Neuronal stem cell (in vitro differentiated cells): Measurements from ENCODE around the gene L3MBTL4.
"Not testable (repeated sequence)": the region's sequence is repeated elsewhere in the genome, so short reads cannot be mapped to it uniquely, and the experiment has no call there.

Source experiments
- DNase-seq: peaks from one replicate; pipeline ENCODE4 v3.0.0-alpha.2; 2013; ENCODE audit warnings: low spot score
- H2AFZ ChIP-seq: one replicate; pipeline ENCODE4 v1.6.1; 2013; ENCODE audit warnings: mild to moderate bottlenecking, low read length, inconsistent platforms
- H2AK5ac ChIP-seq: 2 replicates; pipeline ENCODE4 v1.6.1; 2013; ENCODE audit warnings: low read depth, mild to moderate bottlenecking, inconsistent platforms, low read length, moderate library complexity, mixed read lengths
- H2BK120ac ChIP-seq: 2 replicates; pipeline ENCODE4 v1.6.1; 2013; ENCODE audit warnings: low read depth, mild to moderate bottlenecking, inconsistent platforms, low read length, moderate library complexity, mixed read lengths
- H2BK12ac ChIP-seq: one replicate; pipeline ENCODE4 v1.6.1; 2013; ENCODE audit warnings: low read length, inconsistent platforms
- H2BK15ac ChIP-seq: 2 replicates; pipeline ENCODE4 v1.6.1; 2013; ENCODE audit warnings: mild to moderate bottlenecking, low read length, inconsistent platforms, mixed read lengths
- H2BK5ac ChIP-seq: one replicate; pipeline ENCODE4 v1.6.1; 2013; ENCODE audit warnings: inconsistent platforms, mild to moderate bottlenecking, low read length, moderate library complexity
- H3K14ac ChIP-seq: one replicate; pipeline ENCODE4 v1.6.1; 2013; ENCODE audit warnings: low read length, inconsistent platforms
- H3K18ac ChIP-seq: 2 replicates; pipeline ENCODE4 v1.6.1; 2013; ENCODE audit warnings: low read length, inconsistent platforms
- H3K23ac ChIP-seq: 2 replicates; pipeline ENCODE4 v1.6.1; 2013; ENCODE audit warnings: low read depth, mild to moderate bottlenecking, mixed read lengths, low read length, inconsistent platforms; ENCODE audit not compliant: poor library complexity
- H3K27ac ChIP-seq: replicated peaks from 3 replicates; pipeline ENCODE4 v1.5.1; 2013; ENCODE audit warnings: low read length, inconsistent platforms
- H3K27me3 ChIP-seq, 3 experiments: 2 replicates each; pipeline ENCODE4 v1.6.1; 2013; ENCODE audit warnings: low read length in 3 of 3, mild to moderate bottlenecking in 2 of 3, inconsistent platforms in 1 of 3, low read depth in 1 of 3, mixed read lengths in 1 of 3, moderate library complexity in 1 of 3; ENCODE audit not compliant: control insufficient read depth in 3 of 3, insufficient read depth in 3 of 3
- H3K36me3 ChIP-seq, 2 donors: replicated peaks in 1 of 2; 2 replicates each; pipeline ENCODE4 v1.6.1; 2013; ENCODE audit warnings: low read length in 2 of 2; ENCODE audit not compliant: control insufficient read depth in 2 of 2, insufficient read depth in 2 of 2
- H3K4ac ChIP-seq: 2 replicates; pipeline ENCODE4 v1.6.1; 2013; ENCODE audit warnings: inconsistent platforms, mild to moderate bottlenecking, low read length, moderate library complexity
- H3K4me1 ChIP-seq, 2 donors: 1 replicate in 1 of 2; 2 replicates in 1 of 2; pipeline ENCODE4 v1.6.1; 2013; ENCODE audit warnings: low read length in 2 of 2, low read depth in 1 of 2; ENCODE audit not compliant: control insufficient read depth in 2 of 2, insufficient read depth in 1 of 2
- H3K4me2 ChIP-seq: one replicate; pipeline ENCODE4 v1.6.1; 2013; ENCODE audit warnings: mild to moderate bottlenecking, low read length, inconsistent platforms; ENCODE audit not compliant: insufficient read depth, poor library complexity, severe bottlenecking
- H3K4me3 ChIP-seq, 2 donors: 2 replicates each; pipeline ENCODE4 v1.5.1; 2013; ENCODE audit warnings: low read length in 2 of 2, mild to moderate bottlenecking in 2 of 2, inconsistent platforms in 1 of 2, moderate library complexity in 1 of 2
- H3K79me1 ChIP-seq: one replicate; pipeline ENCODE4 v1.6.1; 2013; ENCODE audit warnings: low read depth, mild to moderate bottlenecking, inconsistent platforms, low read length, moderate library complexity
- H3K9ac ChIP-seq: one replicate; pipeline ENCODE4 v1.6.1; 2013; ENCODE audit warnings: mild to moderate bottlenecking, low read depth, low read length, inconsistent platforms; ENCODE audit not compliant: poor library complexity
- H3K9me3 ChIP-seq, 2 donors: replicated peaks in 1 of 2; 2 replicates each; pipeline versions ENCODE3 to v1.6.1; 2013; ENCODE audit warnings: low read length in 2 of 2, mild to moderate bottlenecking in 2 of 2, inconsistent platforms in 1 of 2, low read depth in 1 of 2, mixed read lengths in 1 of 2, moderate library complexity in 1 of 2; ENCODE audit not compliant: control insufficient read depth in 2 of 2, insufficient read depth in 1 of 2
- H4K8ac ChIP-seq: one replicate; pipeline ENCODE4 v1.6.1; 2013; ENCODE audit warnings: low read depth, mild to moderate bottlenecking, inconsistent platforms, low read length, moderate library complexity
- H4K91ac ChIP-seq: one replicate; pipeline ENCODE4 v1.6.1; 2013; ENCODE audit warnings: low read length, low read depth, mild to moderate bottlenecking, inconsistent platforms; ENCODE audit not compliant: poor library complexity
- WGBS, 2 donors: extraction: QIAGEN DNeasy Blood & Tissue Kit; methylation state at CpG; one replicate each; pipeline ENCODE4 v1.1.7; 2013; ENCODE audit warnings: missing lambda C conversion rate in 2 of 2, mixed read lengths in 1 of 2; ENCODE audit not compliant: insufficient read length in 2 of 2, insufficient replicate concordance in 1 of 2; ENCODE audit errors: extremely low coverage in 2 of 2; 5-methylcytosine and 5-hydroxymethylcytosine counted together

Gene L3MBTL4

DNA sequence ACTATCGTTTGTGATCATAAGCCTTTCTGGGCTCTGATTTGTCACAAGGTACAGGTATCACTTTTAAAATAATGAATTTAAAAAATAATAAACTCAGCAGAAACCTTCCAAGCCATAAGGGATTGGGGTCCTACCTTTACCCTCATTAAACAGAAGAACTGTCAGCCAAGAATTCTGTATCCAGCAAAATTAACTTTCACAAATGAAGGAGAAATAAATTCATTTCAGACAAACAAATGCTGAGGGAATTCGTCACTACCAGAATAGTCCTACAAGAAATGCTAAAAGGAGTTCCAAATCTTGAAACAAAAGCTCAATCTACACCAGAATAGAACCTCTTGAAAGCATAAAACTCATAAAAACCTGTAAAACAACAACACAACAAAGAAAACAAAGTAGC, 25.7 kb downstream of the L3MBTL4 start:
- no peak for DNase-seq
- H3K9ac ChIP-seq, result no peak overlapping the region
- no peak overlapping the region for H3K14ac ChIP-seq
- H2BK5ac ChIP-seq, result no peak overlapping the region
- H3K27ac ChIP-seq, result no peak overlapping the region
- H3K9me3 ChIP-seq, result peaks cover 0 to 6% of the 10 kb centered on the region in 2 donors
- H3K23ac ChIP-seq, result no peak overlapping the region
- no peak overlapping the region for H3K4me2 ChIP-seq
- no peaks in the 10 kb centered on the region for H3K4me1 ChIP-seq
- H2AFZ ChIP-seq, result no peak overlapping the region
- no peaks in the 10 kb centered on the region for H3K36me3 ChIP-seq
- H3K18ac ChIP-seq, result no peak overlapping the region
- no peaks in the 10 kb centered on the region for H3K27me3 ChIP-seq
- H3K4ac ChIP-seq, result no peak overlapping the region
- H2BK120ac ChIP-seq, result no peak overlapping the region
- H2AK5ac ChIP-seq, result no peak overlapping the region
- no peak overlapping the region for H4K91ac ChIP-seq
- no peaks in the 10 kb centered on the region for H3K79me1 ChIP-seq
- H4K8ac ChIP-seq, result no peak overlapping the region
- H2BK15ac ChIP-seq, result no peak overlapping the region
- WGBS, 2 donors, result no CpG with 5 or more reads among the region's 2 CpGs
- no peak overlapping the region for H2BK12ac ChIP-seq
- H3K4me3 ChIP-seq, result no peak overlapping the region

DNA sequence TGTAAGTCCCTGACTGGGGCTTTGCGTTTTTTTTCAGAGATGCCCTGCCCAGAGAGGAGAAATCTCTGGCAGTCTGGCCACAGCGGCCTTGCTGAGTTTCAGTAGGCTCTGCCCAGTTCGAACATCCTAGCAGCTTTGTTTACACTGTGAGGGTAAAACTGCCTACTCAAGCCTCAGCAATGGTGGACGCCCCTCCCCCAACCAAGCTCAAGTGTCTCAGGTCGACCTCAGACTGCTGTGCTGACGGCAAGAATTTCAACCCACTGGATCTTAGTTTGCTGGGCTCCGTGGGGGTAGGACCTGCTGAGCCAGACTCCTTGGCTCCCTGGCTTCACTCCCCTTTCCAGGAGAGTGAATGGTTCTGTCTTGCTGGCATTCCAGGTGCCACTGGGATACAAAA, 31.7 kb downstream of the L3MBTL4 start:
- no peak overlapping the region for H3K4ac ChIP-seq
- no peak overlapping the region for H4K91ac ChIP-seq
- H3K9me3 ChIP-seq, result no peaks in the 10 kb centered on the region
- no peak overlapping the region for H2BK12ac ChIP-seq
- no peak overlapping the region for H3K4me3 ChIP-seq
- H3K23ac ChIP-seq, result no peak overlapping the region
- no peak overlapping the region for H3K14ac ChIP-seq
- H3K27me3 ChIP-seq, result no peaks in the 10 kb centered on the region
- H3K9ac ChIP-seq, result no peak overlapping the region
- no peak overlapping the region for H3K18ac ChIP-seq
- peak overlapping the region; percentile 30 for H4K8ac ChIP-seq
- H3K4me1 ChIP-seq, result peaks cover 0 to 3% of the 10 kb centered on the region in 2 donors
- no peak overlapping the region for H2BK15ac ChIP-seq
- H2AK5ac ChIP-seq, result no peak overlapping the region
- no peak overlapping the region for H2BK5ac ChIP-seq
- H3K79me1 ChIP-seq, result no peaks in the 10 kb centered on the region
- no peak overlapping the region for H3K4me2 ChIP-seq
- no peak for DNase-seq
- H3K36me3 ChIP-seq, result no peaks in the 10 kb centered on the region
- no peak overlapping the region for H2BK120ac ChIP-seq
- H2AFZ ChIP-seq, result peak overlapping the region; percentile 63
- no peak overlapping the region for H3K27ac ChIP-seq
- no CpG with 5 or more reads among the region's 7 CpGs for WGBS, 2 donors

DNA sequence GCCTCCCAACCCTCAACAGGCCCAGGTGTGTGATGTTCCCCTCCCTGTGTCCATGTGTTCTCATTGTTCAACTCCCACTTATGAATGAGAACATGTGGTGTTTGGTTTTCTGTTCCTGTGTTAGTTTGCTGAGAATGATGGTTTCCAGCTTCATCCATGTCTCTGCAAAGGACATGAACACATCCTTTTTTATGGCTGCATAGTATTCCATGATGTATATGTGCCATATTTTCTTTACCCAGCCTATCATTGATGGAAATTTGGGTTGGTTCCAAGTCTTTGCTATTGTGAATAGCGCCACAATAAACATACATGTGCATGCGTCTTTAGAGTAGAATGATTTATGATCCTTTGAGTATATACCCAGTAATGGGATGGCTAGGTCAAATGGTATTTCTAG, 37.2 kb downstream of the L3MBTL4 start:
- H3K27me3 ChIP-seq, H3K4me3 ChIP-seq, H2BK12ac ChIP-seq, H3K4me2 ChIP-seq, H3K23ac ChIP-seq, H3K36me3 ChIP-seq, H3K4ac ChIP-seq, H3K79me1 ChIP-seq, H2AK5ac ChIP-seq, H3K18ac ChIP-seq, H2AFZ ChIP-seq, H2BK15ac ChIP-seq, H3K27ac ChIP-seq, H3K9me3 ChIP-seq, H2BK5ac ChIP-seq, H4K8ac ChIP-seq, H3K9ac ChIP-seq, H3K14ac ChIP-seq, DNase-seq, H2BK120ac ChIP-seq, H4K91ac ChIP-seq, H3K4me1 ChIP-seq: not testable (repeated sequence)
- WGBS, 2 donors, result no CpG with 5 or more reads among the region's 2 CpGs

DNA sequence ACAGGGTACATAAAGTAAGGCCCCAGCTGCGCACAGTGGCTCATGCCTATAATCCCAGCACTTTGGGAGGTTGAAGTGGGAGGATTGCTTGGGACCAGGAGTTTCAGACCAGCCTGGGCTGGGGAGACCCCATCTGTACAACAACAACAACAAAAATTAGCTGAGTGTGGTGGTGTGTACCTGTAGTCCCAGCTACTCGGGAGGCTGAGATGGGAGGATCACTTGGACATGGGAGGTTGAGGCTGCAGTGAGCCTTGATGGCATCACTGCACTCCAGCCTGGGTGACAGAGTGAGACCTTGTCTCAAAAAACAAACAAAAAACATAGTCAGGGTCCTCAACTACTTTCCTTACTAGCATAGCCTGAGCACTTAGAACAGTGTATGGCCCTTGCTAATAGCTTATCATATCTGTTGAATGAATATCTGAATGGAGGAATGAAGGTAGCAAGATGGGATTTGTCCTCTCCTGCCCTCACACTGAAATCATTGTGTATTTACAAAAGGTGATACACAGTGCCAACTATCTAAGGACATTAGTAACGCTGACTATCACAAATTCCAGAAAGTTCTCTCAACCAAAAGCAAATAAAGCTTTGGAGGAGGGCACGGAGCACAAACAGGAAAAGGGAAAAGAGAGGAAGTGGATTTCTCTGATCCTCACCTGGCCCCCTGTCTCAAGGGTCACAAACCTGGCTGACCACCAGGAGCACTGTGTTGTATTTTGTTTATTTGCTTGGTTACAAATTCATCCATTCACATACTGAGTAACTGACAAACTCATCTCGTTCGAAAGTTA, 38.1 kb downstream of the L3MBTL4 start:
- H3K4me3 ChIP-seq, result no peak overlapping the region
- no peaks in the 10 kb centered on the region for H3K36me3 ChIP-seq
- no peaks in the 10 kb centered on the region for H3K27me3 ChIP-seq
- H2BK120ac ChIP-seq, result no peak overlapping the region
- H2BK15ac ChIP-seq, result no peak overlapping the region
- no peak overlapping the region for H2BK12ac ChIP-seq
- H3K23ac ChIP-seq, result no peak overlapping the region
- H3K9me3 ChIP-seq, result peaks cover 0 to 2% of the 10 kb centered on the region in 2 donors
- no peak overlapping the region for H2BK5ac ChIP-seq
- no peak overlapping the region for H3K18ac ChIP-seq
- H3K4me1 ChIP-seq, result no peaks in the 10 kb centered on the region
- H2AFZ ChIP-seq, result no peak overlapping the region
- H3K9ac ChIP-seq, result no peak overlapping the region
- H4K8ac ChIP-seq, result no peak overlapping the region
- H3K79me1 ChIP-seq, result no peaks in the 10 kb centered on the region
- no CpG with 5 or more reads among the region's 6 CpGs for WGBS, 2 donors
- no peak overlapping the region for H4K91ac ChIP-seq
- no peak overlapping the region for H3K27ac ChIP-seq
- no peak overlapping the region for H2AK5ac ChIP-seq
- no peak for DNase-seq
- no peak overlapping the region for H3K14ac ChIP-seq
- H3K4ac ChIP-seq, result no peak overlapping the region
- no peak overlapping the region for H3K4me2 ChIP-seq
